ENCODE results near the gene FKBP4. TPM values are rescaled to one million over a fixed set of nuclear protein-coding genes. Genes with fewer than 3 reads are reported as not detected.

Gene FKBP4
- total and polyA plus RNA-seq, 9 of the 15 experiments (the other 6 are each of a cell fraction or from before 2014, with no cell fraction given) = 16.3 to 154 (median 90.1) TPM

- peaks cover 2 to 4% of the 10 kb centered on the region in 2 experiments; a peak in 3 of 5 replicates for H3K4me1 ChIP-seq (replicated peaks in 1 of 2; ENCODE audit: control insufficient read depth in 2 of 2, insufficient read depth in 2 of 2, low read length in 2 of 2)
- no peaks in the 10 kb centered on the region for H3K27me3 ChIP-seq (ENCODE audit: control insufficient read depth in 2 of 2, insufficient read depth in 2 of 2, low read length in 2 of 2)
- no peak overlapping the region for H3K9ac ChIP-seq (ENCODE audit: insufficient read depth in 1 of 2, low read depth in 2 of 2, low read length in 2 of 2)
- 88% methylated on average over 1 of the region's 3 CpGs for WGBS (ENCODE audit: insufficient coverage, low coverage, missing lambda C conversion rate)
- in situ Hi-C loops (cut with MboI) (no loop called here), intact Hi-C loops (cut with micrococcal nuclease) (no loop called here)
- POLR2A ChIA-PET = no interaction called here
- ATAC-seq (no peak), FAIRE-seq (no peak), DNase-seq (ENCODE audit: extremely low read depth in 1 of 4, low spot score in 3 of 4) (no peak)
- no TSS peak for BruUV-seq (replicated peaks)
- no peaks in the 10 kb centered on the region for H4K20me1 ChIP-seq (replicated peaks; ENCODE audit: control insufficient read depth, insufficient read depth, low read length)
- CTCF ChIA-PET (ENCODE audit: low intra/inter-chr PET ratio) = no interaction called here
- H3K4me3 ChIP-seq = no peak overlapping the region
- no peak overlapping the region for H3K27ac ChIP-seq (ENCODE audit: extremely low read depth, low read depth, low read length)
- no peak overlapping the region for H3K4me2 ChIP-seq (ENCODE audit: insufficient read depth, low read length)
- no peaks in the 10 kb centered on the region for H3K79me2 ChIP-seq (ENCODE audit: control insufficient read depth, insufficient read depth, low read length)
- no peaks in the 10 kb centered on the region for H3K36me3 ChIP-seq (ENCODE audit: control insufficient read depth, insufficient read depth, low read length)
- no peaks in the 10 kb centered on the region for H3K9me1 ChIP-seq (ENCODE audit: control insufficient read depth, insufficient read depth, low read length)
- H2AFZ ChIP-seq (ENCODE audit: low read depth, low read length) = no peak overlapping the region
- no peaks in the 10 kb centered on the region for H3K9me3 ChIP-seq (replicated peaks; ENCODE audit: control insufficient read depth, insufficient read depth, low read depth, low read length)
- no peak for TF ChIP-seq BHLHE40 (IDR thresholded peaks at IDR 0.05; ENCODE audit: low read length)
- TF ChIP-seq, protein P1, sequence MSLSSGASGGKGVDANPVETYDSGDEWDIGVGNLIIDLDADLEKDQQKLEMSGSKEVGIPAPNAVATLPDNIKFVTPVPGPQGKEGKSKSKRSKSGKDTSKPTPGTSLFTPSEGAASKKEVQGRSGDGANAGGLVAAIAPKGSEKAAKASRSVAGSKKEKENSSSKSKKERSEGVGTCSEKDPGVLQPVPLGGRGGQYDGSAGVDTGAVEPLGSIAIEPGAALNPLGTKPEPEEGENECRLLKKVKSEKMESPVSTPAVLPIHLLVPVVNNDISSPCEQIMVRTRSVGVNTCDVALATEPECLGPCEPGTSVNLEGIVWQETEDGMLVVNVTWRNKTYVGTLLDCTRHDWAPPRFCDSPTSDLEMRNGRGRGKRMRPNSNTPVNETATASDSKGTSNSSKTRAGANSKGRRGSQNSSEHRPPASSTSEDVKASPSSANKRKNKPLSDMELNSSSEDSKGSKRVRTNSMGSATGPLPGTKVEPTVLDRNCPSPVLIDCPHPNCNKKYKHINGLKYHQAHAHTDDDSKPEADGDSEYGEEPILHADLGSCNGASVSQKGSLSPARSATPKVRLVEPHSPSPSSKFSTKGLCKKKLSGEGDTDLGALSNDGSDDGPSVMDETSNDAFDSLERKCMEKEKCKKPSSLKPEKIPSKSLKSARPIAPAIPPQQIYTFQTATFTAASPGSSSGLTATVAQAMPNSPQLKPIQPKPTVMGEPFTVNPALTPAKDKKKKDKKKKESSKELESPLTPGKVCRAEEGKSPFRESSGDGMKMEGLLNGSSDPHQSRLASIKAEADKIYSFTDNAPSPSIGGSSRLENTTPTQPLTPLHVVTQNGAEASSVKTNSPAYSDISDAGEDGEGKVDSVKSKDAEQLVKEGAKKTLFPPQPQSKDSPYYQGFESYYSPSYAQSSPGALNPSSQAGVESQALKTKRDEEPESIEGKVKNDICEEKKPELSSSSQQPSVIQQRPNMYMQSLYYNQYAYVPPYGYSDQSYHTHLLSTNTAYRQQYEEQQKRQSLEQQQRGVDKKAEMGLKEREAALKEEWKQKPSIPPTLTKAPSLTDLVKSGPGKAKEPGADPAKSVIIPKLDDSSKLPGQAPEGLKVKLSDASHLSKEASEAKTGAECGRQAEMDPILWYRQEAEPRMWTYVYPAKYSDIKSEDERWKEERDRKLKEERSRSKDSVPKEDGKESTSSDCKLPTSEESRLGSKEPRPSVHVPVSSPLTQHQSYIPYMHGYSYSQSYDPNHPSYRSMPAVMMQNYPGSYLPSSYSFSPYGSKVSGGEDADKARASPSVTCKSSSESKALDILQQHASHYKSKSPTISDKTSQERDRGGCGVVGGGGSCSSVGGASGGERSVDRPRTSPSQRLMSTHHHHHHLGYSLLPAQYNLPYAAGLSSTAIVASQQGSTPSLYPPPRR (CRISPR knock-in tag; IDR thresholded peaks at IDR 0.05; ENCODE audit: borderline replicate concordance) = no peak
- no peak for TF ChIP-seq ZNF384 (IDR thresholded peaks at IDR 0.05; ENCODE audit: low read depth, low read length)
- no peak for TF ChIP-seq FOXK2 (conservative IDR thresholded peaks at IDR 0.05 in 1 of 2, IDR thresholded peaks at IDR 0.05 in 1 of 2; ENCODE audit: low read depth in 2 of 2)
- no peak for TF ChIP-seq ZBTB7A (IDR thresholded peaks at IDR 0.05; ENCODE audit: borderline replicate concordance, control insufficient read depth, low read depth, low read length)
- TF ChIP-seq, protein P2, sequence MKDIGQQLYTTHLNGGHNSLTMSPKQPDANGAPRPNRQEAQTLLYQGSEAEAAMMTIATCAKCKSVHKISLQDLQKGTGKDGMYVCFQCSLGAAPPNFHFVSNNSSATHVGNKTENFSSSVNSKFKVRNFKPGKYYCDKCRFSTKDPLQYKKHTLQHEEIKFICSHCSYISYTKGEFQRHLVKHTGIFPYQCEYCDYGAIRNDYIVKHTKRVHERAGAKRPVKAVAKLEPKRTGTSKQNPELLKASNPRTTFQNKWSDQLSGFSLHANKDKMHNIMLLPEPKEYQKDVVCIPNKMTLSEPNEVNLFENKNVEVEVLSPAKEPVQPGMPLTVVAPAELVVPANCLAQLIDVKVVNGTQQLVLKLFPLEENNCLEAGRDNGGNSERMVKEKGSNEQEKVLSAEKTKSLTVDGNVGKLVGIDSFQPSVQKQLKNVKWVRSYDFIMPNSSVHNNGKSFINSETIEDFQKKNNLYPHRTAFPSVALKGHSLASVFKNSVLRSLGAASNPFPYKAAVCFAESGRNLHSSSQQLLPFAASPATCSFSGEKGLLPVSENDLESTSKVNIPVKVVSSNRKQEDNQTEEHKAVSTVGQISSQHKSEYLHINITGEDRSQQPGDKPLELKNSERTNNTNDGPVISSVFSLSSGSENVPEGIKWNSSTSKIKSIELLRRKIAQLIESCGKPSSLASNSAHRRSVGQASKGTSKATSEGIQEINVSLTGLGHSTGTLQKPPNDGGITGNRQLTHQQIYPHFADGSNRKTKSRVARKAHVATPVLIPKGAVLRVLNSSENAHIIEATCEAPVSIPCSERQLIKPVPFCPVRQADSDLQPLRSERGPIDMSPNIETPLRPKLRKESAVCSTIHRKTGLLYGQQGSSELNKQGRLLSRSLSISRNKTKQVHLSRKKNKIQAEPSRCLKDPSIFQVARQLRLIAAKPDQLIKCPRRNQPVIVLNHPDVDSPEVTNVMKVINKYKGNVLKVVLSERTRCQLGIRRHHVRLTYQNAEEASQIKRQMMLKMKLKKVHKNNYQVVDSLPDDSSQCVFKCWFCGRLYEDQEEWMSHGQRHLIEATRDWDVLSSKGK (CRISPR knock-in tag; IDR thresholded peaks at IDR 0.05) = no peak
- TF ChIP-seq KDM5B (IDR thresholded peaks at IDR 0.05; ENCODE audit: insufficient replicate concordance, low read depth, low read length) = no peak
- no peak for TF ChIP-seq ATF6 (CRISPR knock-in tag; IDR thresholded peaks at IDR 0.05)
- no peak for TF ChIP-seq RBM15 (IDR thresholded peaks at IDR 0.05; ENCODE audit: insufficient read depth, low read length)
Measured at GRCh38 chr12:2851931-2852330, 57.2 kb downstream of the FKBP4 start.
